Neuronal stem cell (in vitro differentiated cells): ENCODE data around the gene COX19.

ENCODE experiments used
- DNase-seq: peaks from one replicate; pipeline ENCODE4 v3.0.0-alpha.2; 2013; ENCODE audit warnings: low spot score
- H2AFZ ChIP-seq: one replicate; pipeline ENCODE4 v1.6.1; 2013; ENCODE audit warnings: mild to moderate bottlenecking, low read length, inconsistent platforms
- H2AK5ac ChIP-seq: 2 replicates; pipeline ENCODE4 v1.6.1; 2013; ENCODE audit warnings: low read depth, mild to moderate bottlenecking, inconsistent platforms, low read length, moderate library complexity, mixed read lengths
- H2BK120ac ChIP-seq: 2 replicates; pipeline ENCODE4 v1.6.1; 2013; ENCODE audit warnings: low read depth, mild to moderate bottlenecking, inconsistent platforms, low read length, moderate library complexity, mixed read lengths
- H2BK12ac ChIP-seq: one replicate; pipeline ENCODE4 v1.6.1; 2013; ENCODE audit warnings: low read length, inconsistent platforms
- H2BK15ac ChIP-seq: 2 replicates; pipeline ENCODE4 v1.6.1; 2013; ENCODE audit warnings: mild to moderate bottlenecking, low read length, inconsistent platforms, mixed read lengths
- H2BK5ac ChIP-seq: one replicate; pipeline ENCODE4 v1.6.1; 2013; ENCODE audit warnings: inconsistent platforms, mild to moderate bottlenecking, low read length, moderate library complexity
- H3K14ac ChIP-seq: one replicate; pipeline ENCODE4 v1.6.1; 2013; ENCODE audit warnings: low read length, inconsistent platforms
- H3K18ac ChIP-seq: 2 replicates; pipeline ENCODE4 v1.6.1; 2013; ENCODE audit warnings: low read length, inconsistent platforms
- H3K23ac ChIP-seq: 2 replicates; pipeline ENCODE4 v1.6.1; 2013; ENCODE audit warnings: low read depth, mild to moderate bottlenecking, mixed read lengths, low read length, inconsistent platforms; ENCODE audit not compliant: poor library complexity
- H3K27ac ChIP-seq: replicated peaks from 3 replicates; pipeline ENCODE4 v1.5.1; 2013; ENCODE audit warnings: low read length, inconsistent platforms
- H3K27me3 ChIP-seq, 3 experiments: 2 replicates each; pipeline ENCODE4 v1.6.1; 2013; ENCODE audit warnings: low read length in 3 of 3, mild to moderate bottlenecking in 2 of 3, inconsistent platforms in 1 of 3, low read depth in 1 of 3, mixed read lengths in 1 of 3, moderate library complexity in 1 of 3; ENCODE audit not compliant: control insufficient read depth in 3 of 3, insufficient read depth in 3 of 3
- H3K36me3 ChIP-seq, 2 donors: replicated peaks in 1 of 2; 2 replicates each; pipeline ENCODE4 v1.6.1; 2013; ENCODE audit warnings: low read length in 2 of 2; ENCODE audit not compliant: control insufficient read depth in 2 of 2, insufficient read depth in 2 of 2
- H3K4ac ChIP-seq: 2 replicates; pipeline ENCODE4 v1.6.1; 2013; ENCODE audit warnings: inconsistent platforms, mild to moderate bottlenecking, low read length, moderate library complexity
- H3K4me1 ChIP-seq, 2 donors: 1 replicate in 1 of 2; 2 replicates in 1 of 2; pipeline ENCODE4 v1.6.1; 2013; ENCODE audit warnings: low read length in 2 of 2, low read depth in 1 of 2; ENCODE audit not compliant: control insufficient read depth in 2 of 2, insufficient read depth in 1 of 2
- H3K4me2 ChIP-seq: one replicate; pipeline ENCODE4 v1.6.1; 2013; ENCODE audit warnings: mild to moderate bottlenecking, low read length, inconsistent platforms; ENCODE audit not compliant: insufficient read depth, poor library complexity, severe bottlenecking
- H3K4me3 ChIP-seq, 2 donors: 2 replicates each; pipeline ENCODE4 v1.5.1; 2013; ENCODE audit warnings: low read length in 2 of 2, mild to moderate bottlenecking in 2 of 2, inconsistent platforms in 1 of 2, moderate library complexity in 1 of 2
- H3K79me1 ChIP-seq: one replicate; pipeline ENCODE4 v1.6.1; 2013; ENCODE audit warnings: low read depth, mild to moderate bottlenecking, inconsistent platforms, low read length, moderate library complexity
- H3K9ac ChIP-seq: one replicate; pipeline ENCODE4 v1.6.1; 2013; ENCODE audit warnings: mild to moderate bottlenecking, low read depth, low read length, inconsistent platforms; ENCODE audit not compliant: poor library complexity
- H3K9me3 ChIP-seq, 2 donors: replicated peaks in 1 of 2; 2 replicates each; pipeline versions ENCODE3 to v1.6.1; 2013; ENCODE audit warnings: low read length in 2 of 2, mild to moderate bottlenecking in 2 of 2, inconsistent platforms in 1 of 2, low read depth in 1 of 2, mixed read lengths in 1 of 2, moderate library complexity in 1 of 2; ENCODE audit not compliant: control insufficient read depth in 2 of 2, insufficient read depth in 1 of 2
- H4K8ac ChIP-seq: one replicate; pipeline ENCODE4 v1.6.1; 2013; ENCODE audit warnings: low read depth, mild to moderate bottlenecking, inconsistent platforms, low read length, moderate library complexity
- H4K91ac ChIP-seq: one replicate; pipeline ENCODE4 v1.6.1; 2013; ENCODE audit warnings: low read length, low read depth, mild to moderate bottlenecking, inconsistent platforms; ENCODE audit not compliant: poor library complexity
- WGBS, 2 donors: extraction: QIAGEN DNeasy Blood & Tissue Kit; methylation state at CpG; one replicate each; pipeline ENCODE4 v1.1.7; 2013; ENCODE audit warnings: missing lambda C conversion rate in 2 of 2, mixed read lengths in 1 of 2; ENCODE audit not compliant: insufficient read length in 2 of 2, insufficient replicate concordance in 1 of 2; ENCODE audit errors: extremely low coverage in 2 of 2; 5-methylcytosine and 5-hydroxymethylcytosine counted together

Gene COX19

DNA sequence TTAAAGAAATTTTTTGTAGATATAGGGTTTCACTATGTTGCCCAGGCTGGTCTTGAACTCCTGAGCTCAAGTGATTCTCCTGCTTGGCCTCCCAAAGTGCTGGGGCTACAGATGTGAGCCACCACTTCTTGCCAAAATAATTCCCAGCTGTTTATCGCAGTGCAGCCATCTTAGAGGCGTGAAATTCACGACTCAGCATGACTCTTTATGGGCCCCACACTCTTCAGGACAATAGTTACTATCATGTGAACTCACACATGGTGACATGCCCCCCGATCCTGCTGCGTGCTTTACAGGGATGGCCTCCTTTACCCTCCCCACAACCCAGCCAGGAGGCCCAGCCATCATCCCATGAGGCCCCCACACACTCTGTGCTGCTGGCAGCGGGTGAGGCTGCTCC lies 4.6 kb downstream of the COX19 start:
- Histone ChIP-seq H3K18ac (no peak overlapping the region), H3K9me3 (no peaks in the 10 kb centered on the region), H3K9ac (no peak overlapping the region), H2AFZ (no peak overlapping the region), H4K91ac (no peak overlapping the region), H3K27me3 (no peaks in the 10 kb centered on the region), H3K27ac (no peak overlapping the region), H2BK12ac (no peak overlapping the region), H2BK120ac (no peak overlapping the region), H3K79me1 (peaks cover 21% of the 10 kb centered on the region), H3K4ac (no peak overlapping the region), H2BK15ac (no peak overlapping the region), H2BK5ac (no peak overlapping the region), H3K4me1 (peaks cover 2 to 6% of the 10 kb centered on the region in 2 donors), H3K4me3 (no peak overlapping the region), H3K4me2 (no peak overlapping the region), H3K23ac (no peak overlapping the region), H3K14ac (no peak overlapping the region), H4K8ac (no peak overlapping the region), H2AK5ac (no peak overlapping the region), H3K36me3 (peaks cover 24 to 70% of the 10 kb centered on the region in 2 donors)
- DNase-seq = no peak
- WGBS, 2 donors = no CpG with 5 or more reads among the region's 6 CpGs

DNA sequence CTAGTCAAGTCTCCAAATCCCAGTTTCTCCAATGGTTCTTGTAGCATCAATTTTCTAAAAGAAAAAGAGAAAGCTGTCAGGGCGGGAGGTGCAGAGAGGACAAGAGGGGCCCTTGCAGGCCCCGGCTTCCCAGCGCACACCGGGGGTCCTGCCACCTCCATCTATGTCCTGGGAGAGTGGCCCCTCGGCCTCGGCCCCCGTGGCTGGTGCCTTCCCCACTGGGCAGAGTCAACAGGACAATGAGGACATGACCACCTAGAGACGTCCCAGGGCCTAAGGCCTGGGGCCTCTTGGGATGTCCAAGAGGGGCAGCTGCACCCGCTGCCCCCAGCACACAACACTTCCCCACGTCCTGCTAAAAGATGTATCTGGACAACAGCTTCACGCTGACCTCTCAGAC lies 5.9 kb downstream of the COX19 start:
- H3K4ac ChIP-seq = no peak overlapping the region
- H2AK5ac ChIP-seq = no peak overlapping the region
- H3K4me3 ChIP-seq = no peak overlapping the region
- no peak overlapping the region for H2BK15ac ChIP-seq
- H3K18ac ChIP-seq = no peak overlapping the region
- no CpG with 5 or more reads among the region's 11 CpGs for WGBS, 2 donors
- H4K8ac ChIP-seq = no peak overlapping the region
- H2BK120ac ChIP-seq = no peak overlapping the region
- no peak overlapping the region for H3K9ac ChIP-seq
- peak overlapping the region; percentile 3 for H3K4me2 ChIP-seq
- no peaks in the 10 kb centered on the region for H3K9me3 ChIP-seq
- no peak overlapping the region for H4K91ac ChIP-seq
- no peak overlapping the region for H3K27ac ChIP-seq
- H2BK12ac ChIP-seq = no peak overlapping the region
- no peak overlapping the region for H2BK5ac ChIP-seq
- peaks cover 26 to 70% of the 10 kb centered on the region in 2 donors for H3K36me3 ChIP-seq
- H3K27me3 ChIP-seq = no peaks in the 10 kb centered on the region
- no peak overlapping the region for H2AFZ ChIP-seq
- H3K79me1 ChIP-seq = peaks cover 16% of the 10 kb centered on the region
- H3K23ac ChIP-seq = no peak overlapping the region
- no peak for DNase-seq
- H3K4me1 ChIP-seq = peaks cover 7 to 8% of the 10 kb centered on the region in 2 donors
- H3K14ac ChIP-seq = no peak overlapping the region

DNA sequence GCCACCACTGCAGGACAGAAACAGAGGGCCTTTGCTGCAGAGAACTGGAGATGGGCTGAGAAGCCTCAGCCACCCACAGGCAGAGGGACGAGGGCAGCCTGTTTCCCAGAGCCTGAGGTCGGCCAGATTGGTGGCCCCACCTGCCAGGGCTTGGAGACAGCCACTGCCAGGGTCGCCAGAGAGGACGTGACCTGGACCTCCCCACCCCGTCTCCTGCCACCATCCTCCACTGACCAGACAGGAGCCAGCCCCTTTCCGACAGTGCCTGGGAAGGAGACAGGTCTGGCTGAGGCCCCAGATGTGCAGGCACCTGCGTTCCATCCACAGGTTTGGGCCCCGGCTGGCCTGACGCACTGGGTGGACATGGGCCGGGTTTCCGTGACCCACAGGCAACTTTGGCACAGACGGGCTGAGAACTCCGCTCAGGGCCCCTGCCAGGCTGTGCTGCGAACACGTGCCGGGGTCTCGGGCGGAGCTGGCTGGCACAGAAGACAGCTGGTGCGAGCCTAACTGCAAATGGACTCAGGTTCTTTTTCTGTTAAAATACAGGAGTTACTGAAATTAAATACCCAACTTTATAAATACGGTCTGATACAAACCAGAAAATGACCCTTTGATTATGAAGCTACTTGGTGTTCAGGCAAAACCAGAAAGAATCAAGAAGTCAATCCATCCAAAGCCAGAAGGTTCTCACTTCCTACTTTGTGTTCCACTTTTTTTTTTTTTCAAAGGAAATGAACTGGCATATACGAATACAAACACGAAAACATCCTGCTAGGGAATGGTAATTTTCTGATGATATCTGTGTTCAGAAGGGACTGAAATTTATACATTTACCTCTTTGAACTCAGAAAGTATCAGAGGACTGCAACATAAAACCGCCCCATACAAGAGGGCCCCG lies 6.9 kb downstream of the COX19 start:
- Histone ChIP-seq H2BK12ac (no peak overlapping the region), H3K27me3 (no peaks in the 10 kb centered on the region), H3K27ac (no peak overlapping the region), H2AFZ (no peak overlapping the region), H2BK120ac (no peak overlapping the region), H2BK5ac (no peak overlapping the region), H3K4me3 (no peak overlapping the region), H3K14ac (no peak overlapping the region), H3K4me2 (no peak overlapping the region), H4K8ac (no peak overlapping the region), H3K18ac (no peak overlapping the region), H3K23ac (peak overlapping the region; percentile 3), H3K9me3 (no peaks in the 10 kb centered on the region), H3K9ac (no peak overlapping the region), H3K79me1 (peaks cover 13% of the 10 kb centered on the region), H3K4ac (no peak overlapping the region), H3K36me3 (peaks cover 26 to 69% of the 10 kb centered on the region in 2 donors), H4K91ac (no peak overlapping the region), H2BK15ac (no peak overlapping the region), H3K4me1 (peaks cover 4 to 13% of the 10 kb centered on the region in 2 donors), H2AK5ac (no peak overlapping the region)
- no CpG with 5 or more reads among the region's 24 CpGs for WGBS, 2 donors
- DNase-seq = no peak

DNA sequence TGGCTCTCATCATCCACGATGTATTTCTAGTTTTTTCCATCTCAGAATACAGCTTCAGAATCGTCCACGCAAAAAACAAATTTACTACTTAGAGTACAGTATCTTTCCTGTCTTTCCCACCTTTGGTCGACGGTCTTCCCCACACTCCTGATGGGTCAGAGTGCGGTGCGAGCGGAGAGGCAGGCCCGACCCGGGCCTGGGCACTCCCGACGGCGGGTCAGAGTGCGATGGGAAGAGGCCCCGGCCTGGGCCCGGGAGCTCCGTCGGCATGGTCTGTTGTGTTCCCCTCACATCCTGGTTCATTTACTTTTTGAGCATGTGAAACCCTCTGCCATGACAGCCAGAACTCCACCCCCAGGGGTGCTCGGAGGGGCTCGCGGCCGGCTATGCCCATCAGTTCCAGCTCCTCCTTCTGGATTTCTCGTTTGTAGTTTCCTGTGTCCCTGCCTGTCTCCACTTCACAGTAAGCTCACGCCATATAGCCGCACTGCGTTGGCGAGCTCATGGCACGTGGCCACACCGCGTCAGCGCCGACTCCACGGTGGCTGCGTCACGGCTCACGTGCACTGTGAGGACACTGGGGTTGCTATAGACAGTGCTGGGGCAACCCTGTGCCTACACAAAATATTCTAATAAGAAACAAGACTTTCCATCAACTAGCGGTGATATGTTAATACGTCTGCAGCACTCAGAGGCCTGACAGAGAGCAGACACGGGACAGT lies 7.8 kb downstream of the COX19 start:
- Histone ChIP-seq H2BK5ac (no peak overlapping the region), H3K36me3 (peaks cover 26 to 60% of the 10 kb centered on the region in 2 donors), H4K91ac (no peak overlapping the region), H2AK5ac (no peak overlapping the region), H3K27me3 (no peaks in the 10 kb centered on the region), H2BK12ac (no peak overlapping the region), H3K14ac (no peak overlapping the region), H3K23ac (no peak overlapping the region), H3K27ac (no peak overlapping the region), H3K4ac (no peak overlapping the region), H3K4me1 (peaks cover 4 to 13% of the 10 kb centered on the region in 2 donors), H3K9ac (no peak overlapping the region), H2BK120ac (no peak overlapping the region), H3K18ac (no peak overlapping the region), H4K8ac (no peak overlapping the region), H3K4me2 (no peak overlapping the region), H2BK15ac (no peak overlapping the region), H2AFZ (no peak overlapping the region), H3K79me1 (peaks cover 11% of the 10 kb centered on the region), H3K9me3 (no peaks in the 10 kb centered on the region), H3K4me3 (peak overlapping the region in 1 of 2 donors; percentile 40)
- no CpG with 5 or more reads among the region's 39 CpGs for WGBS, 2 donors
- no peak for DNase-seq
